Gastrocnemius medialis (tissue), 4 donors: ENCODE results near the gene MYH2.

Source experiments
- CTCF ChIP-seq, 5 experiments: fragments of 450-650 bp in 3 of 5; fragments of 200-600 bp in 2 of 5; sonication (generic) in 2 of 5; IDR thresholded peaks in 4 of 5; conservative IDR thresholded peaks in 1 of 5; 1 replicate in 4 of 5; 2 replicates in 1 of 5; pipeline ENCODE4 v1.5.1; 2016 to 2019; ENCODE audit warnings: antibody characterized with exemption in 5 of 5, mild to moderate bottlenecking in 3 of 5, moderate library complexity in 3 of 5
- POLR2A ChIP-seq, 2 donors: fragments of 450-650 bp; IDR thresholded peaks; one replicate each; pipeline ENCODE4 v1.6.1; 2017; ENCODE audit warnings: antibody characterized with exemption in 2 of 2, mild to moderate bottlenecking in 2 of 2, moderate library complexity in 2 of 2

DNA sequence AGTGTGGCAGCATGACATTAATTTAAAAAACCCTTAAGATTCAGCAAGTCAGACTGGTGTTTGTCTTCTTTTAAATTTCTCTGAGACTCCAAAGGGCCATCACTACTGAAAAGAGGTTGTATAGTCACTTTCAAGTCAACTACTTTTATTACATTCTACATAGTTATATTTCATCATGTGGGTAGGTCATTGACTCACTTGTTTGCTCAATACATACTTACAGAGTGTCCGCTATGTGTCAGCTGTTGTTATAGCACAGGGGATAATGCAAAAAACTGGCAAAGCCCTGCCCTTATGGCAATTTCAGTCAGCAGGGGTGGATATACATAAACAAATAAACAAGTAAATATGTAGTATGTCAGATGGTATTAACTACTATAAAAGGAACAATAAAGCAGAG lies 77.6 kb downstream of the MYH2 start:
- TF ChIP-seq POLR2A (IDR thresholded peaks at IDR 0.05) (no peak), CTCF (IDR thresholded peaks at IDR 0.05 in 4 of 5, conservative IDR thresholded peaks at IDR 0.05 in 1 of 5) (no peak)
